GM19467 (cell line): ENCODE results near the gene UBE2H.
"Not testable (repeated sequence)": the region's sequence is repeated elsewhere in the genome, so short reads cannot be mapped to it uniquely, and the experiment has no call there.

Experiments
- ATAC-seq: cut with Tn5 transposase; IDR thresholded peaks from one replicate; pipeline ENCODE4 v1.9.1; 2021; ENCODE audit warnings: mild to moderate bottlenecking, moderate library complexity; ENCODE audit not compliant: unreplicated experiment

The UBE2H gene

GRCh38 chr7:129952653-129953560 lies at the start of gene UBE2H:
TSS of gene UBE2H (minus strand) at chr7:129952960. CDS start at chr7:129952555, 405 bp downstream.
- peak; percentile 55 for ATAC-seq

DNA sequence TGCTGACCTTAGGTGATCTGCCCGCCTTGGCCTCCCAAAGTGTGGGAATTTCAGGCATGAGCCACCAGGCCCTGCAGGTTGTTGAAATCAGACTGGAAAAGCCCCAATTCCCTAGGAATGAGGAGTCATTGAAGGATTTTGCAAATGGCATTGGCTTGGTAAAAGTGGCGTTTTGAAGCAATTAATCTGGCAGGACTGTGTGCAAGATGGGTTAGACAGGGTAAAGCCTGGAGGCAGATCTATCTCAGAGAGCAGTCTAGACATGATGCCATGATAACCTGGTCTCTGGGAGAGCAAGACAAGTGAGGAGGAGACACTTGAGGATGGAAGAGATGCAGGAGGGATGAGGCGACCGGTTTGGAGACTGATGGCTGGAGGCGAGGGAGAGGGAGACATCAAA lies 45.7 kb upstream of the UBE2H start:
- ATAC-seq, result no peak

DNA sequence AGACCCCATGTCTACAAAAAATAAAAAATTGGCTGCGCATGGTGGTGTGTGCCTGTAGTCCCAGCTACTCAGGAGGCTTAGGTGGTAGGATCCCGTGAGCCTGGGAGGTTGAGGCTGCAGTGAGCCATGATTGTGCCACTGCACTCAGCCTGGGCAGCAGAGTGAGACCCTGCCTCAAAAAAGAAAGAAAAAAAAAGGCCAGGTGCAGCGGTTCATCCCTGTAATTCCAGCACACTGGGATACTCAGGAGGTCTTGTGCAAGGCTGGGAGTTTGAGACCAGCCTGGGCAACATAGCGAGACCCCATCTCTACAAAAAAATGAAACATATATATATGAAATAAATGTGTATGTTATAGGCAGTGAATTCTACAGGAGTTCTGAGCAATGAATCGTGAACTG lies 44.5 kb upstream of the UBE2H start:
- ATAC-seq, result no peak

- ATAC-seq, result no peak
Measured at GRCh38 chr7:129993275-129993674, 40.5 kb upstream of the UBE2H start.

DNA sequence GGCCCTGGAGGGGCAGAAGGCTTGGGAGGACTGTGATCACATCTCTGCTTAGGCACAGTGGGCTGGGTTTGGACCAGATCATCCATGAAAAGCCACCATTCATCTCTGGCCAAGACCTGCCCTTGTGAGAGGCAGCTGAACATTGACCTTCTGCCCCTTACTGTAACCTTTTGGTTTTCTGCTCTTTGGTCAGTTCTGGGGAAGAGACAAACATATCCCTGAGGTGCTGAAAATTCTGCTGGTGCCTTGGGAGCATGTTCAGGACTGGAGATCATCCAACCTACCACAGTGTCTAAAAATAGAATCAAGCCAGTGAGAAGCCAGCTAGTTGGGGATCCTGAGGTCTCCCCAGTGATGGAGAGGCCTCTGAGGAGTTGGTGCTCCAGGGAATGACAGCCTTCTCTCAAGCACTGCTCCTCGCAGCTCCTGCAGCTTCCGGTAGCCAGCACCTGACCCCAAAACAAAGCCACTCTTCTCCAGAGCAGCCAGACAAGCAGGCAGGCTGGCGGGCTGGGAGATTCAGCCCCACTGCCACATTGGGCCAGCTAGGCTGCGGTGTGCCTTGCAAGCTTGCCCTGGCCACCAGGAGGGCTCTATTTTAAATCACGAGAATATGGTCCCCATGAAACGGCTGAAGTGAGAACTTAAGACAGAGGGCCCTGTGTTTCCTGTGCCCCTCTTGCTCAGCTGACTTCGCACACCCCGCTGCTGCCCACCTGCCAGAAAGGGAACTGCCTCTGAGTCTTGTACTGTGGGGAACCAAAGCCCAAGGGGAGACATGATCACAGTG lies 37.8 kb upstream of the UBE2H start:
- no peak for ATAC-seq

- no peak for ATAC-seq
Measured at GRCh38 chr7:129989466-129989865, 36.7 kb upstream of the UBE2H start.

GRCh38 chr7:129986600-129986999 lies 33.8 kb upstream of the UBE2H start:
- no peak for ATAC-seq

DNA sequence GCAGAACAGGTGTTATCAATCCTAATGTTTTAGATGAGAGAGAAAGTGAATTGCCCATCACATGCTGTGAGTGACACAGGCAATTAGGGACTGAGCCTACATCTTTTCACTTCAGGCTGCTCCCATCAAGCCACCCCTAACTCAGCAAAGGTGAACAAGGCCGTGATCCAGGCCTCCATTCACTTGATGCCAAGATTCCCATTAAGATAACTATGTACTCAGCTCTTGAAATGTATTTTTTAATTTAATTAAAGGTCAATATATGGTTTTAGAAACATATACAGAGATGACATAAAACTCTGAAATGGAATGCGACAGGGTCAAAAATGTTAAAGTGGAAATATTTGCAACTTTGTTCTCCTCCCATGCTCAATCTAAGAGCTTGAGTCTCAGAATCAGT lies 27.9 kb upstream of the UBE2H start:
- ATAC-seq, result no peak

DNA sequence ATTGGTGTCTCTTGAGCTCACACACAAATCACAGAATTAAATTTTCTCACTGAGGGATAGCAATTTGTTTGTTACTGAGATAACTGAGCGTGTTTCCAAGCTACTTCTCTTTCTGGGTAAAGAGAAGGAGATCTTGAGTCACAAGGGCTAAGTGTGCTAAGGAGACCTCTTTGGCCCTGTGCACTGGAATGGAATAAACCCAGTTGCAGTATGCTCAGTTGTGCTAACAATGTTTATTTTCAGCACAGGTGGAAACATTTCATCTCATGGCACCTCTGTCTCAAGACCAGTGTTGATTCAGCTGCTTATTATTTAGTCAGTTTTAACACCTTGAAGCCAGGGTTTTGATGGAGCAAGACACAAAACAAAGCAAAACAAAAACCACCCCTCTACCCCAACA lies 22.5 kb upstream of the UBE2H start:
- ATAC-seq, result no peak

DNA sequence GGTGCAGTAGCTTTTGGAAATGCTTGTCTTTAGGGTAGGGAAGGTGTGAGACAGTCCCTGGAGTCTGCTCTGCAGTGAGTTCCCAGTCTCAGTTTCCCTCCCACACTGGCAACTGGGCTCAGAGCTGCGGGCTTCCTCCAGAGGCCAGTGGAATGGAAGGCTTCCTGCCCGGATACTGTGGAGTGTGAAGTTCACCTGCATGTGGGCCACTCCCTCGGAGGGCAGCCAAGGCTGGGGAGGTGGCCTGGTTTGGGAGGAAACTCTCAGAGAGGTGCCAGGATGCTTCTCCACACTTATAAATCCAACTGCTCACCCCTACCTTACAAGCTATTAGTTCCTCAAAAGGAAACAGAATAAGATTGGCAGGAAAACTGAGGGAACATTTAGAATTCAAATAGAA lies 18.1 kb upstream of the UBE2H start:
- ATAC-seq, result no peak

- no peak for ATAC-seq
Measured at GRCh38 chr7:129969881-129970446, 17.2 kb upstream of the UBE2H start.

GRCh38 chr7:129968592-129969383 lies 16.0 kb upstream of the UBE2H start:
- no peak for ATAC-seq

DNA sequence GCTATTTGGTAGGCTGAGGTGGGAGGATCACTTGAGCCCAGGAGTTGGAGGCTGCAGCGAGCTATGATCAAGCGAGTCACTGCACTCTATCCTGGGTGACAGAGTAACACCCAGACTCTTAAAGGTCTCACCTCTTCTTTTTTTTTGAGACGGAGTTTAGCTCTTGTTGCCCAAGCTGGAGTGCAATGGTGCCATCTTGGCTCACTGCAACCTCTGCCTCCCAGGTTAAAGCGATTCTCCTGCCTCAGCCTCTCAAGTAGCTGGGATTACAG lies 7.4 kb upstream of the UBE2H start:
- not testable (repeated sequence) for ATAC-seq

DNA sequence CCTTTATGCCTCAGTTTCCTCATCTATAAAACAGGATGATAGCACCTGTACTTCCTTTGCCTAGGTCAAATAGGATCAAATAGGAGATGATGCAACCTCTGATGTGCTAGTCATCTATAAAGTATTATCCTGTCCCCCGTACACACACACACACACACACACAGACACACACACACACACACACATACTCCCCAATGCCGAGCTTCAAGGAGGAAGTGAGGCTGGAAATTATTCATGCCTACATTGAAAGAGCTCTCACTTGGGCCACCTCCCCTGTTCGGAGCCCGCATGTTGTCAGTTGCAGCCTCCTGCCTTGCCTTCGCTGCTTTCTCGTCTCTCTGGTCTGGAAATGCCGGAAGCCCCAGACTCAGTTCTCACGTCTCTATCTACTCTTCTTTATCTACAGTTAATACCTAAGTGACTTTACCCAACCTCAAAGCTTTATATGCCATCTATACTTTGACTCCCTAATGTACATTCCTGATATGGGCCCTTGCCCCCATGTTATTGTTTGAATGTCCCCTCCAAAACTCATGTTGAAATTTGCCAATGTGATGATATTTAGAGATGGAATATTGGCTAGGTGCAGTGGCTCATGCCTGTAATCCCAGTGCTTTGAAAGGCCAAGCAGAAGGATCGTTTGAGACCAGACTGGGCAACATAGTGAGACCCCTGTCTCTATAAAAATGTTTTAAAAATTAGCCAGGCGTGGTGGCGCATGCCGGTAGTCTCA lies 6.9 kb upstream of the UBE2H start:
- ATAC-seq, result no peak

- no peak for ATAC-seq
Measured at GRCh38 chr7:129958643-129959470, 6.1 kb upstream of the UBE2H start.

DNA sequence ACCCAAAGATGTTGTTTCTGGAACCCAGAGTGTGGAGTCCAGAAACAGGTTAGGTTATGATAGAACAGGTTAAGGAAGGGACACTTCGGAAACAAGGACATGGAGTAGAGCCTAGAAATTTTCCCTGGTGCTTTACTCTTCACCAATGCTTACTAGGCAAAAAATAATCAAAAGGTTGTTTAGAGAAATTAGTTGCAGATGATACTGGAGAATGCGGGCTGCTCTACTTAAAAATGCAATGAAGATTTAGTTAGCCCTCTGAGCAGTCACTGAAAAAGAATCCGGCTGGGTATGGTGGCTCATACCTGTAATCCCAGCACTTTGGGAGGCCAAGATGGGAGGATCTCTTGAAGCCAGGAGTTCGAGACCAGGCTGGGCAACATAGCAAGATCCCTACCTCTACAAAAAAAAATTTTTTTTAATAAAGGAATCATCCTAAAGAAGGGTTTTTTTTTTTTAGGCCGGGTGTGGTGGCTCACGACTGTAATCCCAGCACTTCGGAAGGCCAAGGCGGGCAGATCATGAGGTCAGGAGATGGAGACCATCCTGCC lies 3.3 kb upstream of the UBE2H start:
- ATAC-seq, result no peak

GRCh38 chr7:129952086-129952652 lies 591 bp downstream of the UBE2H start:
- ATAC-seq, result peak; percentile 13

- ATAC-seq, result no peak
Measured at GRCh38 chr7:129951226-129952085, 1.3 kb downstream of the UBE2H start.
